Measurements from ENCODE around the gene HSP90AB1.

The HSP90AB1 gene

DNA sequence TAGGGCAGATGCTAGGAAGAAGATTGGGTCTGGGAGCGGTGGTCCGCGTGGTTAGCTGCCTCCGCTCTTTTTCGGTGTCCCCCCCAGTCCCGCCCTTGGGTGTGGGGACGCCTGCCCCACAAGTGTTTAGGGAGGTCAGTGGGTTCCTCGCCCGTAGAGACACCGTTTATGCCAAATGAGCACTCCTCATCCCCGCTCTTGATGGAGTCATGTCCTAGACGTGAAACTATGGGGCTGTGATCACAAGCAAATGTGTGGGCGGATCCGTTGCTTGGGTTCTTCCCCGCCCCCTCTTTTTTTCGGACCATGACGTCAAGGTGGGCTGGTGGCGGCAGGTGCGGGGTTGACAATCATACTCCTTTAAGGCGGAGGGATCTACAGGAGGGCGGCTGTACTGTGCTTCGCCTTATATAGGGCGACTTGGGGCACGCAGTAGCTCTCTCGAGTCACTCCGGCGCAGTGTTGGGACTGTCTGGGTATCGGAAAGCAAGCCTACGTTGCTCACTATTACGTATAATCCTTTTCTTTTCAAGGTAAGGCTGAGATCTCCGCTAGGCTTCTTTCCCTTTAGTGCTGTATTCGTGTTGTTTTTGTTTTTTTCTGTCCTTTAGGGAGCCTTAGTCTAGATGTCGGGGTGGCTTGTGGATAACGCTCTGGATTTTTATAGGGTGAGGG, at the start of gene HSP90AB1:
HSP90AB1 (plus strand) TSS at position 439 of the 675 bp plus-strand sequence. CDS start 1,529 bp downstream, outside the sequence.
- peak; percentile 77 to 97 for DNase-seq

DNA sequence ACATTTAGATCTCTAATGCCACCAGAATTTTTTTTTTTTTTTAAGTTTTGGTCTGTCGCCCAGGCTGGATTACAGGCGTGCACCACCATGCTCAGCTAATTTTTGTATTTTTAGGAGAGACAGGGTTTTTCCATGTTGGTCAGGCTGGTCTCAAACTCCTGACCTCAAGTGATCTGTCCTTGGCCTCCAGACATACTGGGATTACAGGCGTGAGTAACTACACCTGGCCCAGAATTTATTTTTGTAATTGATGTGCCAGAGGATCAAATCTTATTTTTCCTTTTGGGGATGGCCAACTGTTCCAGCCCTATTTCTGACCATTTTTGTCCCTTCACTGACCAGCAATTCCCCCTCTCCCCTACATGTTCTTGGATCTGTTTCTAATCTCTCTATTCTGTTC, 48.2 kb upstream of the HSP90AB1 start:
- DNase-seq: no peak

DNA sequence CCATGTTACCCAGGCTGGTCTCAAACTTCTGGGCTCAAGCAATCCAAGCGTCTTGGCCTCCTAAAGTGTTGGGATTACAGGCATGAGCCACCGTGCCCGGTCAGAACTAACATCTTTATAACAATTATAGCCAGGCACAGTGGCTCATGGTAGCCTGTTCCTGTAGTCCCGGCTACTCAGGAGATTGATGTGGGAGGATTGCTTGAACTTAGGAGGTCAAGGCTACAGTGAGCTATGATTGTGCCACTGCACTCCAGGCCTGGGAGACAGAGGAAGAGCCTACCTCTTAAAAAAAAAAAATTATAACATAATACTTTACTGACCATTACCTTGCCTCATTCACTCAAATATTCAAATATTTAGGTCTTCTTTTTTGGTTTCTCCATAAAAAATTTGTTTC, 47.0 kb upstream of the HSP90AB1 start:
- no peak for DNase-seq

DNA sequence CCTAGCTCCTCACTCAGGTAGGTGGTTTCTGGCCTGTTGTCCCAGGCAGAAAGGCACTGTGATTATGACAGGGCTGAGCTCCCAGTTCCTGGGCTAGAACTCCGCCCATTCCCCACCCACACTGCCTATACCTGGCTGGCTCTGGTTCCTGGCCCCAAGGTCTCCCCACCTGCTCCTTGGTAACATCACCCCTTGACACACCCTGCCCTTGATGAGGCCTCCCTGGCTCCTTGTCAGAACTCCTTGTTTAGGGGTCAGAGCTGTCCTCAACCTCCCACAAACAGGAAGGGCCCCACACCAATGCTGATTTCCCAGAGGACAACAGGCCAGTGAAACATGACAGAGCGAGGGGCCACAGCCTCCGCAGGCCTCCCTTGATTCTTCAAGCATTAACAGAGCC, 45.7 kb upstream of the HSP90AB1 start:
- DNase-seq: no peak

DNA sequence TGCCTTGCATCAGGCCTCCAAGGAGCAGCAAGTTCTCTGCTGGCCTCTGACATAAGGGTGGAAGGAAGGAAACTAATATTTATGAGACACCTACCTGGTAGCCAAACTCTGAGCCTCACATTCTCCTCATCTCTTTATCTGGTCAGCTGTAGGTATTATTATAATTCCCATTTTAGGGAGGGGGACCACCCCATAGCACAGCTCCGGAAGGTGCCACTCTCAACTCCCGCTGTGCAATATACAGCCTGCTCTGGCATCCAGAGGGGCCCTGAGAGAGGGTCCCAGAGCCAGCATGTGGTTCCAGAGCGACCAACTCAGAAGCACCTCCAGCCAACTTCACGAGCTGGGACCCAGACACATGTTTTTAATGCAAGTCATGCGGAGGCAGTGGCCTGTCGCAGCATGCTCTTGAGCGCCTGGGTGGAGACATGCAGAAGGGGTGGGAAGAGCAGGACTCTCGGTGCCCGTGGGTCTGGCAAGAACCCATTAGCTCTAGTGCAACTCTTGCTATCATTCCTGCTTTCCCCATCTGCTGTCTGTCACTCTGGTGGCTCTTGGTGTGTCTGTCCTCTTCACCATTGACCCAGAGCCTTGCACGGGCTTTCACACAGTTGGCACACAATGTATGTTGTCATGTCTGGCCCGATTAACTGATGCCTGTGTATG, 45.1 kb upstream of the HSP90AB1 start:
- DNase-seq: no peak

DNA sequence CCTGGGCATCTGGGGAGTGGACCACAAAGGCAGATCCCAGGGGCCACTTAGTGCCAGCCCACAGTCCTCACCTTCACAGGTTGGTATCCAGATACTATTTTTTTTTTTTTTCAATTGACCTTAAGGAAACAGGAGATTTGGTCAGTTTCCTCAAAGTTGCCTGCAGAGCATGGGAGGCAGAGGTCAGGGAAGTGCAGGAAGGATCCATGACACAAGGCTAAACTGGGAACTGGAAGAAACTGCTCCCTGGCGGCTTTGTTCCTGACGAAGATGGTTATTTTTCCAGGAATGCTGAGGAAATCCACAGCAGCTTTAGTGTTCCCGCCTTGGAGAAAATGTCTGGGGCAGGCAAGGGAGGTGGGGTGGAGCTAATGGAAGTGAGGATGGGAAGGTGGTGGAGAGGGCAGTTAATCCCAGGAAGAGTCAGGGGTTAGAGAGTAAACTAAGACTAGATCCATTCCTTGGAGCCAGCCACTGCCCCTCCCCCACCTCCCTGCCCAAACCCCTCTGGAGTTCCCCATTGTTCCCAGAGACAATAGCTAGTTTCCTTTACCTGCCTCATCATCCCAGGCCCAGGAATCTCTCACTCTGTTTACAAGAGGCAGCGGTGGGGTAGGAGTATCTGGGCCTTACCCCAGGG, 44.4 kb upstream of the HSP90AB1 start:
- no peak for DNase-seq

DNA sequence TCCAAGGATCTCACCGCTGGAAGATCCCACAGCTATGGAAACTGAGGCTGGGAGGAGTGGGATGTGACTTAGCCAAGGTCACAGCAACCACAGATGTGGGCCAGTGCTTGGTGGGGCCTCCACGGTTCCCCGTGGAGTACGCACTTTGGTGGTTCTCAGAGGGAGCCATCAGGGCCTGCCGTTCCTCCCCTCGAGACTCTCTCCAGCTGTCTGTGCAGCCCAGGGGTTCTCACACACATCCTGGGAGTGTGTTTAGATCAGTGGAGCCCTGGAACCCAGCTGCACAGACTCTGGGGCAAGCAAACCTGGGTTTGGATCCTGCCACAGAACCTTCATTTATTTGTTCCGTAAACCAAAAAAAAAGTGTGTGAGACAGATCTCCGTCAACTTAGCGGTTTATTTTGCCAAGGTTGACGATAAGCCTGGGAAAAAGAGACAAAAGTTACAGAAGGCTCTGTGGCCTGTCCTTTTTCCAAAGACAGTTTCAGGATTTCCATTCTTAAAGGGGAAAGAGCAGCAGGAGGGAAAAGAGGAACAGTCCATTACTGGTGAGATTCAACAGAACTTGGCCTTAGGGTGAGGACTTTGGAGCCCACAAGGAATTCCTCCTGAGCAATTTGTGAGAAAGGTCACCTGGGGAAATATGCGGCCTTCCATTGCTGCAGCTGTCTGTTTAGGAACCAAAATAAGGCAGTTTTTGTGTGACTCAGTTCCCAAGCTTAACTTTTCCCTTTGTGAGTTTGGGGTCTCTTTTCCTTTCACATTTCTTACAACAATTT, 43.7 kb upstream of the HSP90AB1 start:
- no peak for DNase-seq

DNA sequence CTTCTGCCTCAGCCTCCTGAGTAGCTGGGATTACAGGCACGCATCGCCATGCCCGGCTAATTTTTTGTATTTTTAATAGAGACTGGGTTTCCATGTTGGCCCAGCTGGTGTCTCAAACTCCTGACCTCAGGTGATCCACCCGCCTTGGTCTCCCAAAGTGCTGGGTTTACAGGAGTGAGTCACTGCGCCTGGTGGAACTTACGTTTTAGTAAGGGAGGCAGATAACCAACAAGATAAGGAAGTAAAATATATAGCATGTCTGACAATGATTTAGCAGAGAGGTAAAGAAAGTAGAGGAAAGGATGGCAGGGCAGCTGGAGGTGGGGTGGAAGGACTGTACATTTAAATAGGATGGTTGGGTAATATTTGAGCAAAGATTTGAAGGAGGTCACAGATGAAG, 42.9 kb upstream of the HSP90AB1 start:
- DNase-seq: no peak

DNA sequence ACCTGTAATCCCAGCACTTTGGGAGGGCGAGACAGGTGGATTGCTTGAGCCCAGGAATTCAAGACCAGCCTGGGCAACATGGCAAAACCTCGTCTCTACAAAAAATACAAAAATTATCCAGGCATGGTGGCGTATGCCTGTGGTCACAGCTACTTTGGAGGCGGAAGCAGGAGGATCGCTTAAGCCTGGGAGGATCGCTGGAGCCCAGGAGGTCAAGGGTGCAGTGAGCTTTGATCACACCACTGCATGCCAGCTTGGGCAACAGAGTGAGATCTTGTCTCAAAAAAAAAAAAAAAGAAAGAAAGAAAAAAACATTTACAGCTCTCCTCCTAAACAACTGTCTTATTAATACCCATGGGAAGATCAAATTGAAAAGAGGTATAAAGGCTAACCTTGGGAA, 38.9 kb upstream of the HSP90AB1 start:
- DNase-seq: no peak

DNA sequence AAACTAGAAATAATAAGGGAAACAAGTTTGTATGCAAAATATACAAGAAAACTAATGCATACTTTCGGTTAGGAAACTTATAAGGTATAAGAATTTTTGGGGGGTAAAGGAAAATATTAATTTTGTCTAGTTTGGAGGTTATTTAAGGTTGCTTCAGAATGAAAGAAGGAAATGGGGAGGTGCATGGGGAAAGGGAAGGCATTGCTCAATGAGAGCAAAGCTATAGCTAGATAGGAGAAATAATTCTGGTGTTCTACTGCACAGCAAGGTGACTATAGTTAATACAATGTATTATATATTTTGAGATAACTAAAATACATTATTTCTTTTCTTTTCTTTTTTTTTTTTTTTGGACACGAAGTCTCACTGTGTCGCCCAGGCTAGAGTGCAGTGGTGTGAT, 35.6 kb upstream of the HSP90AB1 start:
- DNase-seq: no peak

DNA sequence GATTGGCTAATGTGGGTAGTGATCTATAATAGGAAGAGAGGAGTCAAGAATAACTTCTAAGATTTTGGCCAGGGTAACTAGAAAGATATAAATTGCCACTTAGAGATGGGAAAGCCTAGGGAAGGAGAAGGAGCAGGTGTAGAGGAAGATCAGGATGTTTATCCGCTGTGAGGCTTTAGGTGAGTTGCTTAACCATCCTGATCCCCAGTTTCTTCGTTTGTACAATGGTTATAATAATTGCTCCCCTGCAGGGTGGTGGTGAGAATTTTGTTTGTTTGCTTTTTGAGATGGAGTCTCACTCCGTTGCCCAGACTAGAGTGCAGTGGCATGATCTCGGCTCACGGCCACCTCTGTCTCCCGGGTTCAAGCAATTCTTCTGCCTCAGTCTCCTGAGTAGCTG, 32.6 kb upstream of the HSP90AB1 start:
- DNase-seq: no peak

DNA sequence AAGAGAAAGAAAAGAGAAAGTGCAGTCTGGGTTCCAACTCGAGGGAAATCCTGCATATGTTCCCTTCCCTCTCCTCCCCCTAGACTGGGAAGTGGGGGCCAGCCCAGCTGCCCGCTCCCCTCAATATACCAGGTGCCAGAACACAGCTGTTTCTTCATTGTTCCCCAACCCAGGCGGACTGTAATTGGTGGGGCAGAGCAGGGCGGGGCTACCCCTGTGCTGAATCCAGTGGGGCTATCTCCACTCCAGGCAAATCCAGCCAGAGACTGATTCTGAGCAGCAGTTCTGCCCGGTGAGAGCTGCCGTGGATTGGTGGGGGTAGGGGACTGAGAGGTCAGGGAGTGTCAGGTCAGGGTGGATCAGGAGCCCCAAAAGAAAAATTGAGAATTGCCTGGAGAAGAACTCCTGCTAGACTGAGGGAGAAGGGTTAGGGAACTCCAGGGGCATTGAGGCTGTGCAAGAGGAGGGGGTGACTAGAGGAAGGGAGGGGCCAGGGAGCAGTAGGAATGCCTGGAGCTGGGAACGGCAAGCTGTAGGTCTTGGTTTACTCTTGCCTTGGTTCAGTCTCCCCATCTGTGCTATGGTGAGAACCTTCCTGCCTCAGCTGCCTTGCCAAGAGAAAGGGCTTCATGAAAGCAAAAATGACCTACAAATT, 30.1 kb upstream of the HSP90AB1 start, which contains the start of gene MYMX:
MYMX (plus strand) TSS at position 250 of the 655 bp plus-strand sequence. CDS start 546 bp downstream, outside the sequence.
- no peak for DNase-seq

DNA sequence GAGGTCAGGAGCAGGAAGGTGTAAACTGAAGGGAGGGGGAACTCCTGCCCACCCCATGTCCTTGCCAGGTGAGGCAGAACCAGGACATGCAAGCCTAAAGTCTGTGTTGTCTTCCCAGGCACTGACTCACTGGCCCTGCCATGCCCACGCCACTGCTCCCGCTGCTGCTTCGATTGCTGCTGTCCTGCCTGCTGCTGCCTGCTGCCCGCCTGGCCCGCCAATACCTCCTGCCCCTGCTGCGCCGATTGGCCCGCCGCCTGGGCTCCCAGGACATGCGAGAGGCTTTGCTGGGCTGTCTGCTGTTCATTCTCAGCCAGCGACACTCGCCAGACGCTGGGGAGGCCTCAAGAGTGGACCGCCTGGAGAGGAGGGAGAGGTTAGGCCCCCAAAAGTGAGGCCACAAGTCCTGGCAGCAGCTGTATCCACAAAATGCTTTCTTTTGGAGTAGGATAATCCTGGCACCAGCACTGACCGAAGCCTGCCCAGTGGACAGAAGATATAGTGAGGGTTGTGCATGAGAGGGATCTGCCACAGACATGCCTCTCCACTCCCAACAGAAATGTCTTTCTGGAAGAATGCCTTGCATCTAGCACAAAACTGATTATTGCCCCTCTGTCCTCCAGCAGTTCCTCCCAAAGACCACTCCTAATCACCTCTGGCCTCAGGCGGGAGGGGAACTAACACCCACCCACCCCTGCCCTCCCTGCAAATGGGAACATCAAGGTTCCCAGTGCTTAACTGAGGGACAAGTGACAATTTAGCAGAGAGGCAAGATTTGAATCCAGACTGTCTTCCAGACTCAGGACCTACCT, 29.4 kb upstream of the HSP90AB1 start:
- no peak for DNase-seq

DNA sequence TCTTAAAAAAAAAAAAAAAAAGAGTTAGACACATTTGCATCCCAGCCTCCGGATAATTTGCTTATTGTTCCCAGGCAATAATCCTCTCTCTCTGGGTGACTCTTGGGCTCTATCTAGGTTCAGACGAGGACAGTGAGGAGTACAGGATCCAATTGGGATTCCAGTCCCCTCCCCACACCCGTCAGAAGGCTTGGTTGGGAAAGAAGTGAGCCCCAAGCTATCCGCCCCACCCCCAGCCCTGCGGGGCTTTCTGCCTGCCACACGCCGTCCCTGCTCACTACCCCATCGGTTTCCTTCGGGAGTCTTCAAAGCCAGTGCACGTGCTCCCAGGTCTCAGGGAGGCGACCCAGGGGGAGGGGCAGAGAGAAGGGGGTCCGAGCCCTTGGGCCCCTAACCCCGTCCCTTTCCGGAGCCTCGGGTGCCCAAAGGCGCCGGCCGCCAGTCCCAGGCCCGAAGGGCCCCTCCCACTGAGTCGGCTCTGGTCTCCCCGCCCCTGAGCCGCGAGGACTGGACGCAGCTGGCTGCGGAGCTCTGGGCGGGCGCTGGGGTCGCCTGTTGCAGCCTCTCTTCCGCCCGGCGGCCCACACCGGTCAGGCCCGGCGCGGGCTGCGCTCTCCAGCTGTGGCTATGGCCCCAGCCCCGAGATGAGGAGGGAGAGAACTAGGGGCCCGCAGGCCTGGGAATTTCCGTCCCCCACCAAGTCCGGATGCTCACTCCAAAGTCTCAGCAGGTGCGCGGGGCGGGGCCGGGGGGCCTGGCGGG, 27.7 kb upstream of the HSP90AB1 start:
- peak in 1 of 2 experiments; percentile 24 for DNase-seq

DNA sequence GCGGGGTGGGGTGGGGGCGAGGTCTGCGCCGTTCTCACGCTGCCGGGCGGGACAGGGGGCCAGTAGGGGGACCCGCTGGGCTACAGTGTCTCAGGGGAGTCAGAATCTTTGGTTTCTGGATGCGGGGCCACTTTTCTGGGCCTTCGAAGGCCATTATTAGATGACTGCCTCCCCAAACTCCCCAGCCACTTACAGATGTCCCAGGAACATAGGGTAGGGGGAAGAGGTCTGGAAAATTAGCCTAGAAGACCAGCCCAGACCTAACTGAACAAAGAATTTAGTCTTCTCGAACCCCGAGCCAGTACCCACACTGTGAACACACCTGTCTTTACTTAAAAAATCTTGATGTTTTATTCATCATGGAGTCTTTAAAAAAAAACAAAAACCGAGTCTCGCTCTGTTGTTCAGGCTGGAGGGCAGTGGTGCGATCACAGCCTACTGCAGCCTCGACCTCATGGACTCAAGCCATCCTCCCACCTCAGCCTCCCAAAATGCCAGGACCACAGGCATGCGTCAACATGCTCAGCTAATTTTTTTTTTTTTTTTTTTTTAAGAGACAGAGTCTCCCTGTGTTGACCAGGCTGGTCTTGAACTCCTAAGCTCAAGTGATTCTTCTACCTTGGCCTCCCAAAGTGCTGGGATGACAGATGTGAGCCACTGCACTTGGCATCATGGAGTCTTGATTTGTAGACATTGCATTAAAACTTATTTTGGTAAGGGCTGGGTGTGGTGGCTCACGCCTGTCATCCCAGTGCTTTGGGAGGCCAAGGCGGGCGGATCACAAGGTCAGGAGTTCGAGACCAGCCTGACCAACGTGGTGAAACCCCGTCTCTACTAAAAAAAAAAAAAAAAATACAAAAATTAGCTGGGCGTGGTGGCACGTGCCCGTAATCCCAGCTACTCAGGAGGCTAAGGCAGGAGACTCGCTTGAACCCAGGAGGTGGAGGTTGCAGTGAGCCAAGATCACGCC, 26.8 kb upstream of the HSP90AB1 start:
- DNase-seq: no peak

DNA sequence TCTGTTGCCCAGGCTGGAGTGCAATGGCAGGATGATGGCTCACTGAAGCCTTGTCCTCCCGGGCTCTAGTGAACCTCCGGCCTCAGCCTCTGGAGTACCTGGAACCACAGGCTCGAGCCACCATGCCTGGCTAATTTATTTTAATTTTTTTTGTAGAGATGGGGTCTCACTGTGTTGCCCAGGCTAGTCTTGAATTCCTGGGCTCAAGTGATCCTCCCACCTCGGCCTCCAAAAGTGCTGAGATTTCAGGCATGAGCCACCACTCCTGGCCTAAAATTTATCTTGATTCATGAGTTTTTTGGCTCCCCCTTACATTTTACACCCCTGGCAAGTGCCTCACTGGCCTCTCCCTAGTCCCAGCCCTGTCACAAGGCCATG, 26.0 kb upstream of the HSP90AB1 start:
- DNase-seq: no peak

DNA sequence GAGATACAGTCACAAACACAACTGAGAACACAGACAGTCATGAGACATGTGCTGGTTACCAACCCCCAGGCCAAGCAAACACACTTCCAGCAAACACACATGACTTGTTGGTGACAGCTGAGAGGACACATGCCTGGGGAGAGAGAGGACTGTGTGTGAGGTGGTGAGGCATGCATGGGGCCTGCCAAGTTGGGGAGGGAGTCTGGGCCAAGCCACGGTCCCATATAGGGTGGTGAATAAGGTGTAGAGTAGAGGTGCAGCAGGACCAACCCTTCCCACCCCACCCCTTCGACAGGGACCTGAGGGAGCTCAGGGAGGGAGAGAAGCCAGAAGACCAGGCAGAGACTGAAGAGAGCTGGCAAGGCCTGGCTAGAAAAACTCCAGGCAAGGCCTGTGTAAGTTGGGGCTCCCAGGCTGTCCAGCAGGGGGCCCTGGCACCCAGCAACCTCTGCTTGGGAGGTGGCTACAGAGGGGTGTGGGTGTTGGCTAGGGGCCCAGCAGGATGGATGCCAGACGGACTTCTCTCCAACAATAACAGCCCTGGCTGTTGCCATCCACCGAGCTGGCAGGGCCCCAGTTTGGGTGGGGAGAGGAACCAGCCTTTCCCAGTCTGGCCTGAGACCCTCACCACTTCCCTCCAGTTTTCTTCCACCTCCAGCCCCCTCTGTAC, 25.5 kb upstream of the HSP90AB1 start:
- no peak for DNase-seq

DNA sequence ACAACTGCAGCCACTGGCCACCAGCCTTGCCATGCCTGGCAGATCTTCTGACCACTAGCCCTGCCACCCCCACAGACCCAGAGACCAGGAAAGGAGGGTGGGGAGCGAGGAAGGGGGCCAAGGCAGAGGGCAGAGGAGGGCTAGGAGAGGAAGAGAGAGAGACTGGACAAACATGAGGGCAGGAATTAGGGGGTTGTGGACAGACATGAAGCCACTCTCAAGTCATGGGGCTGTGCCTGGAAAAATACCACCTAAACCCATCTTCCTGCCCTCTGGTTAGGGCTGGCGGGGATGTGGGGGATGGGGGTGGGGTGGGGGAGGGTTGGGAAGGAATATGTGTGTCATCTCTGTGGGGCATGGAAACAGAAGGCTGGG, 25.0 kb upstream of the HSP90AB1 start:
- DNase-seq: no peak
